ENCODE data around the gene USP11. TPM values are rescaled to one million over a fixed set of nuclear protein-coding genes. Genes with fewer than 3 reads are reported as not detected.

The USP11 gene
- total RNA-seq, 6 experiments from 2014 or later: 55.2 to 68.7 (median 62.8) TPM

GRCh38 chrX:47244676-47245075, 11.9 kb downstream of the USP11 start:
- Mint-ChIP-seq H3K9me3 (no peaks in the 10 kb centered on the region), H3K4me3 (no peak overlapping the region), H3K27ac (no peak overlapping the region), H3K27me3 (ENCODE audit: insufficient read depth) (no peaks in the 10 kb centered on the region; the same call in 1 of the 2 replicates), H3K4me1 (ENCODE audit: low read depth) (no peaks in the 10 kb centered on the region), H3K36me3 (ENCODE audit: low read depth) (peaks cover 18% of the 10 kb centered on the region; the same call in 1 of the 2 replicates)
- DNase-seq: no peak
- no peak for TF ChIP-seq CTCF (IDR thresholded peaks at IDR 0.05)

- no peaks in the 10 kb centered on the region for H3K4me1 Mint-ChIP-seq (ENCODE audit: low read depth)
- TF ChIP-seq CTCF (IDR thresholded peaks at IDR 0.05): no peak
- peaks cover 13% of the 10 kb centered on the region; the same call in 1 of the 2 replicates for H3K36me3 Mint-ChIP-seq (ENCODE audit: low read depth)
- H3K9me3 Mint-ChIP-seq: no peaks in the 10 kb centered on the region
- H3K27ac Mint-ChIP-seq: no peak overlapping the region
- no peak for DNase-seq
- H3K27me3 Mint-ChIP-seq (ENCODE audit: insufficient read depth): no peaks in the 10 kb centered on the region; the same call in 1 of the 2 replicates
- no peak overlapping the region for H3K4me3 Mint-ChIP-seq
Measured at GRCh38 chrX:47245156-47245555, 12.3 kb downstream of the USP11 start.

GRCh38 chrX:47247206-47247998, 14.6 kb downstream of the USP11 start:
- Mint-ChIP-seq H3K4me3 (no peak overlapping the region), H3K27me3 (ENCODE audit: insufficient read depth) (peaks cover 4% of the 10 kb centered on the region; the same call in 1 of the 2 replicates), H3K27ac (no peak overlapping the region), H3K9me3 (no peaks in the 10 kb centered on the region), H3K4me1 (ENCODE audit: low read depth) (no peaks in the 10 kb centered on the region), H3K36me3 (ENCODE audit: low read depth) (peaks cover 12% of the 10 kb centered on the region; the same call in 1 of the 2 replicates)
- no peak for TF ChIP-seq CTCF (IDR thresholded peaks at IDR 0.05)
- DNase-seq: no peak

GRCh38 chrX:47247999-47248320, 15.2 kb downstream of the USP11 start:
- peaks cover 4% of the 10 kb centered on the region; the same call in 1 of the 2 replicates for H3K27me3 Mint-ChIP-seq (ENCODE audit: insufficient read depth)
- no peak for DNase-seq
- H3K4me3 Mint-ChIP-seq: no peak overlapping the region
- H3K4me1 Mint-ChIP-seq (ENCODE audit: low read depth): no peaks in the 10 kb centered on the region
- H3K36me3 Mint-ChIP-seq (ENCODE audit: low read depth): peaks cover 12% of the 10 kb centered on the region; the same call in 1 of the 2 replicates
- TF ChIP-seq CTCF (IDR thresholded peaks at IDR 0.05): no peak
- H3K27ac Mint-ChIP-seq: no peak overlapping the region
- H3K9me3 Mint-ChIP-seq: no peaks in the 10 kb centered on the region

- H3K4me1 Mint-ChIP-seq (ENCODE audit: low read depth): no peaks in the 10 kb centered on the region
- no peaks in the 10 kb centered on the region for H3K9me3 Mint-ChIP-seq
- no peak for TF ChIP-seq CTCF (IDR thresholded peaks at IDR 0.05)
- peaks cover 12% of the 10 kb centered on the region; the same call in 1 of the 2 replicates for H3K36me3 Mint-ChIP-seq (ENCODE audit: low read depth)
- H3K4me3 Mint-ChIP-seq: no peak overlapping the region
- no peak overlapping the region for H3K27ac Mint-ChIP-seq
- no peak for DNase-seq
- peaks cover 4% of the 10 kb centered on the region; the same call in 1 of the 2 replicates for H3K27me3 Mint-ChIP-seq (ENCODE audit: insufficient read depth)
Measured at GRCh38 chrX:47248576-47248975, 15.8 kb downstream of the USP11 start.

Data from HFFc6 (cell line).